HG03280 (cell line): Measurements from ENCODE around the gene FOXO3.

ENCODE experiments used
- ATAC-seq: cut with Tn5 transposase; IDR thresholded peaks from one replicate; pipeline ENCODE4 v1.9.1; 2021; ENCODE audit warnings: mild to moderate bottlenecking, moderate library complexity; ENCODE audit not compliant: unreplicated experiment

FOXO3 gene

GRCh38 chr6:108574457-108575141, 13.9 kb downstream of the FOXO3 start:
- no peak for ATAC-seq

- no peak for ATAC-seq
Observed at GRCh38 chr6:108575905-108576494, 15.3 kb downstream of the FOXO3 start.

GRCh38 chr6:108576709-108577108, 16.0 kb downstream of the FOXO3 start:
- no peak for ATAC-seq

GRCh38 chr6:108578166-108578565, 17.4 kb downstream of the FOXO3 start:
- ATAC-seq: no peak

- no peak for ATAC-seq
Observed at GRCh38 chr6:108578595-108579327, 18.0 kb downstream of the FOXO3 start.

- no peak for ATAC-seq
Observed at GRCh38 chr6:108579328-108579721, 18.6 kb downstream of the FOXO3 start.

GRCh38 chr6:108580646-108581045, 19.9 kb downstream of the FOXO3 start:
- ATAC-seq: no peak

- no peak for ATAC-seq
Observed at GRCh38 chr6:108581237-108581931, 20.7 kb downstream of the FOXO3 start.

GRCh38 chr6:108581932-108582475, 21.3 kb downstream of the FOXO3 start:
- no peak for ATAC-seq

- ATAC-seq: no peak
Observed at GRCh38 chr6:108582618-108583017, 21.9 kb downstream of the FOXO3 start.

GRCh38 chr6:108584323-108584722, 23.6 kb downstream of the FOXO3 start:
- ATAC-seq: no peak

GRCh38 chr6:108585359-108585758, 24.6 kb downstream of the FOXO3 start:
- no peak for ATAC-seq

- ATAC-seq: no peak
Observed at GRCh38 chr6:108585921-108586536, 25.3 kb downstream of the FOXO3 start.

GRCh38 chr6:108587258-108588059, 26.7 kb downstream of the FOXO3 start:
- no peak for ATAC-seq

- ATAC-seq: no peak
Observed at GRCh38 chr6:108588586-108588985, 27.9 kb downstream of the FOXO3 start.

GRCh38 chr6:108589244-108589791, 28.6 kb downstream of the FOXO3 start:
- ATAC-seq: no peak

- no peak for ATAC-seq
Observed at GRCh38 chr6:108591040-108591816, 30.5 kb downstream of the FOXO3 start.

- ATAC-seq: peak; percentile 88
Observed at GRCh38 chr6:108592371-108593337, 31.9 kb downstream of the FOXO3 start.
